K562 (cell line): ENCODE results near the gene USP35. TPM values are rescaled to one million over a fixed set of nuclear protein-coding genes. Genes with fewer than 3 reads are reported as not detected.

Experiments
- ATAC-seq: fragments of 200-7000 bp; cut with Tn5 transposase; 3 replicates; pipeline ENCODE4 v1.9.1; 2020; ENCODE audit warnings: moderate library complexity
- BruUV-seq: library from RNA; stranded (reverse); fragments of 400-500 nt; replicated peaks from 2 replicates; lab custom pipeline; 2021; lab: Mats Ljungman, UMichigan
- CTCF ChIA-PET: fragments of 300-600 bp; formaldehyde crosslinking; extraction: SDS; loops from one replicate; lab custom pipeline; 2021; ENCODE audit warnings: low intra/inter-chr PET ratio; lab: Yijun Ruan, JAX
- POLR2A ChIA-PET: fragments of 300-600, 350-650 bp; sonication (Branson Sonifier 250); formaldehyde crosslinking; extraction: SDS; loops from one replicate; lab custom pipeline; 2021; ENCODE audit warnings: antibody characterized with exemption, inconsistent platforms; lab: Yijun Ruan, JAX
- DNase-seq, 4 experiments: peaks; one replicate each; pipeline versions ENCODE4 v3.0.0 to v3.0.0-alpha.2; 2011 to 2018; ENCODE audit warnings: low spot score in 3 of 4, mixed read lengths in 3 of 4; ENCODE audit errors: extremely low read depth in 1 of 4
- FAIRE-seq: peaks from 2 replicates; lab custom pipeline; 2011; peaks lifted over from hg19 to GRCh38; lab: Jason Lieb, UNC
- H2AFZ ChIP-seq: 2 replicates; pipeline ENCODE4 v1.6.0; 2011; ENCODE audit warnings: low read depth, low read length, control low read depth, inconsistent platforms
- H3K27ac ChIP-seq: fragments of 200-600 bp; 3 replicates; pipeline ENCODE4 v1.8.0; 2011; ENCODE audit warnings: low read depth, mild to moderate bottlenecking, control low read depth, inconsistent platforms, low read length, moderate library complexity, mixed read lengths; ENCODE audit errors: extremely low read depth
- H3K27me3 ChIP-seq, 2 experiments: fragments of 300-600 bp in 1 of 2; 2 replicates in 1 of 2; 3 replicates in 1 of 2; pipeline versions ENCODE4 v1.6.0 to v1.8.0; 2011; ENCODE audit warnings: inconsistent platforms in 2 of 2, low read length in 2 of 2, mild to moderate bottlenecking in 1 of 2, mixed read lengths in 1 of 2, moderate library complexity in 1 of 2; ENCODE audit not compliant: control insufficient read depth in 2 of 2, insufficient read depth in 2 of 2
- H3K36me3 ChIP-seq: fragments of 300-600 bp; 3 replicates; pipeline ENCODE4 v1.8.0; 2011; ENCODE audit warnings: mild to moderate bottlenecking, low read length, inconsistent platforms; ENCODE audit not compliant: control insufficient read depth, insufficient read depth
- H3K4me1 ChIP-seq, 2 experiments: fragments of 200-600 bp in 1 of 2; replicated peaks in 1 of 2; 2 replicates in 1 of 2; 3 replicates in 1 of 2; pipeline versions ENCODE4 v1.5.1 to v1.8.0; 2011; ENCODE audit warnings: inconsistent platforms in 2 of 2, low read length in 2 of 2, mild to moderate bottlenecking in 1 of 2, mixed read lengths in 1 of 2, moderate library complexity in 1 of 2; ENCODE audit not compliant: control insufficient read depth in 2 of 2, insufficient read depth in 2 of 2
- H3K4me2 ChIP-seq: 2 replicates; pipeline ENCODE4 v1.6.1; 2011; ENCODE audit warnings: low read length, control low read depth, inconsistent platforms, mixed read lengths; ENCODE audit not compliant: insufficient read depth
- H3K4me3 ChIP-seq: fragments of 200-600 bp; sonication (generic), shearing (Covaris generic); 2 replicates; pipeline ENCODE4 v1.5.1; 2016; ENCODE audit warnings: control low read depth, inconsistent platforms
- H3K79me2 ChIP-seq: fragments of 200-600 bp; 3 replicates; pipeline ENCODE4 v1.8.0; 2011; ENCODE audit warnings: low read length, inconsistent platforms; ENCODE audit not compliant: control insufficient read depth, insufficient read depth
- H3K9ac ChIP-seq, 2 experiments: 2 replicates each; pipeline versions ENCODE4 v1.6.0 to v1.6.1; 2011; ENCODE audit warnings: low read depth in 2 of 2, low read length in 2 of 2, control low read depth in 1 of 2, inconsistent platforms in 1 of 2, mild to moderate bottlenecking in 1 of 2, mixed read lengths in 1 of 2; ENCODE audit not compliant: insufficient read depth in 1 of 2
- H3K9me1 ChIP-seq: one replicate; pipeline ENCODE4 v1.6.0; 2011; ENCODE audit warnings: inconsistent platforms, mild to moderate bottlenecking, low read length, moderate library complexity; ENCODE audit not compliant: control insufficient read depth, insufficient read depth
- H3K9me3 ChIP-seq: replicated peaks from 2 replicates; pipeline ENCODE4 v1.5.1; 2011; ENCODE audit warnings: low read depth, low read length, inconsistent platforms; ENCODE audit not compliant: control insufficient read depth, insufficient read depth
- H4K20me1 ChIP-seq: replicated peaks from 2 replicates; pipeline ENCODE4 v1.6.1; 2011; ENCODE audit warnings: low read length, inconsistent platforms, mixed read lengths; ENCODE audit not compliant: control insufficient read depth, insufficient read depth
- ARNT ChIP-seq, 2 experiments: fragments of 450-650 bp; IDR thresholded peaks; 2 replicates each; pipeline ENCODE4 v1.6.1; 2016; ENCODE audit warnings: mild to moderate bottlenecking in 1 of 2
- CBX3 ChIP-seq, 2 experiments: IDR thresholded peaks; 1 replicate in 1 of 2; 2 replicates in 1 of 2; pipeline ENCODE4 v1.6.1; 2012; ENCODE audit warnings: inconsistent platforms in 2 of 2, low read length in 2 of 2, borderline replicate concordance in 1 of 2, control low read depth in 1 of 2
- FOSL1 ChIP-seq: fragments of 200-800 bp; sonication (Bioruptor generic); conservative IDR thresholded peaks from 2 replicates; pipeline ENCODE4 v1.6.1; 2016; ENCODE audit warnings: missing genetic modification characterization, missing compliant biosample characterization
- HLTF ChIP-seq: fragments of 450-650 bp; IDR thresholded peaks from 2 replicates; pipeline ENCODE4 v1.6.1; 2016
- KLF16 ChIP-seq: IDR thresholded peaks from 2 replicates; pipeline ENCODE4 v1.6.1; 2016; ENCODE audit warnings: antibody characterized with exemption
- NEUROD1 ChIP-seq: fragments of 150-350 bp; IDR thresholded peaks from 2 replicates; pipeline ENCODE4 v1.6.1; 2014; ENCODE audit warnings: borderline replicate concordance, low read length, low read depth; ENCODE audit not compliant: partially characterized antibody
- POLR2A ChIP-seq: fragments of 450-650 bp; conservative IDR thresholded peaks from 2 replicates; pipeline ENCODE4 v1.6.1; 2016
- TOE1 ChIP-seq, 2 experiments: fragments of 450-650 bp in 1 of 2; sonication (generic) in 1 of 2; formaldehyde crosslinking in 1 of 2; IDR thresholded peaks; 2 replicates each; pipeline versions ENCODE4 v1.7.1 to v1.8.0; 2016 to 2022; ENCODE audit warnings: borderline replicate concordance in 2 of 2, mild to moderate bottlenecking in 2 of 2, antibody characterized with exemption in 1 of 2, inconsistent platforms in 1 of 2, low read depth in 1 of 2, missing genetic modification reagents in 1 of 2, moderate library complexity in 1 of 2
- TRIM24 ChIP-seq, 2 experiments: fragments of 450-650 bp; IDR thresholded peaks; 2 replicates each; pipeline ENCODE4 v1.6.1; 2016
- TRIM28 ChIP-seq: fragments of 450-650 bp; IDR thresholded peaks from 2 replicates; pipeline ENCODE4 v1.6.1; 2017
- ZKSCAN3 ChIP-seq: fragments of 250-450 bp; sonication (Bioruptor Pico); IDR thresholded peaks from 2 replicates; pipeline ENCODE4 v1.4.0; 2020
- ZNF57 ChIP-seq: fragments of 450-650 bp; formaldehyde crosslinking; IDR thresholded peaks from 2 replicates; pipeline ENCODE4 v1.4.0; 2020; ENCODE audit warnings: mild to moderate bottlenecking, moderate library complexity
- WGBS: fragments of 100-300 bp; shearing (Covaris generic); methylation state at CpG from one replicate; pipeline ENCODE4 v1.1.6; 2016; ENCODE audit warnings: low coverage, mixed read lengths; ENCODE audit not compliant: insufficient coverage; ENCODE audit errors: missing lambda C conversion rate; 5-methylcytosine and 5-hydroxymethylcytosine counted together
- in situ Hi-C: fragments of 300-500 bp; cut with MboI; formaldehyde crosslinking; loops from 4 replicates; pipeline ENCODE4 v1.15.0; 2018; ENCODE audit warnings: inconsistent platforms, mixed read lengths
- intact Hi-C: fragments of 100-400 bp; cut with micrococcal nuclease; formaldehyde crosslinking; loops from 2 replicates; pipeline ENCODE4 v1.14.2; 2022
- polyA plus RNA-seq, 8 experiments: library from polyadenylated mRNA; depleted of rRNA in 4 of 8; stranded (reverse) in 5 of 8; unstranded in 3 of 8; fragments of >200 nt; fragmentation: Nextera tagmentation in 2 of 8; fragmentation: Illumina TruSeq in 1 of 8; extraction: Ambion mirVana in 2 of 8; extraction: Trizol in 1 of 8; gene quantifications; 2 replicates each; pipeline versions ENCODE4 v1.2.1 to v1.2.3, GENCODE V29; 2011 to 2014; ENCODE audit warnings: inconsistent platforms in 1 of 8, missing spikeins in 1 of 8
- total RNA-seq, 7 experiments: library from RNA; depleted of rRNA in 6 of 7; stranded (reverse); fragments of >200 nt in 6 of 7; fragmentation: Illumina TruSeq in 2 of 7; extraction: Trizol in 2 of 7; gene quantifications; 2 replicates each; pipeline versions ENCODE4 v1.2.1 to v1.2.3, GENCODE V29; 2011 to 2021; ENCODE audit warnings: low replicate concordance in 1 of 7
- TF ChIP-seq, protein P1 (sequence below): sonication (generic); formaldehyde crosslinking; IDR thresholded peaks from 2 replicates; pipeline ENCODE4 v1.8.0; 2022; ENCODE audit warnings: mild to moderate bottlenecking, missing genetic modification reagents

Gene USP35
- total and polyA plus RNA-seq, 9 of the 15 experiments (the other 6 are each of a cell fraction or from before 2014, with no cell fraction given) = 0.01 to 4.8 (median 3.6) TPM

DNA sequence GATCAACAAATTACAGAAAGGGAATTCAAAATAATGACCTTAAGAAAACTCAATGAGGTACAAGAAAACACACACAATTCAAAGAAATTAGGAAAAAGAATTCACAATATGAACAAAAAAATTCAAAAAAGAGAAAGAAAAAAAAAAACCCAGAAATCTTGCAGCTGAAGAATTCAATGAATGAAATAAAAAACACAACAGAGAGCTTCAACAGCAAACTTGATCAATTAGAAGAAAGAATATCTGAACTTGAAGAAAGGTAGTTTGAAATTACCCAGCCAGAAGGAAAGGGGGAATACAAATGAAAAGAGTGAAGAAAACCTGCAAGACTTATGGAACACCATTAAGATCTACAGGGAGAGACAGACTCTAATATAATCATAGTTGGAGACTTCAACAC, 52.8 kb downstream of the USP35 start (continued):
- TF ChIP-seq HLTF (peak; percentile 74; the same call in 1 of the 2 replicates), NEUROD1 (no peak), TRIM28 (peak; percentile 91), TOE1 (IDR thresholded peaks at IDR 0.05; ENCODE audit: borderline replicate concordance) (no peak), TOE1 (CRISPR knock-in tag; IDR thresholded peaks at IDR 0.05; ENCODE audit: borderline replicate concordance, low read depth) (no peak), ARNT (IDR thresholded peaks at IDR 0.05) (0 out of 4 replicates have a peak, but pooled peaks of 1 of the 2 experiments have one; percentile 48), CBX3 (IDR thresholded peaks at IDR 0.05; ENCODE audit: borderline replicate concordance in 1 of 2, low read length in 2 of 2) (peak in 1 of 2 experiments; percentile 88; a peak in 2 of 3 replicates), POLR2A (no peak), TRIM24 (IDR thresholded peaks at IDR 0.05) (peak; percentile 54 to 63; a peak in 3 of 4 replicates)

DNA sequence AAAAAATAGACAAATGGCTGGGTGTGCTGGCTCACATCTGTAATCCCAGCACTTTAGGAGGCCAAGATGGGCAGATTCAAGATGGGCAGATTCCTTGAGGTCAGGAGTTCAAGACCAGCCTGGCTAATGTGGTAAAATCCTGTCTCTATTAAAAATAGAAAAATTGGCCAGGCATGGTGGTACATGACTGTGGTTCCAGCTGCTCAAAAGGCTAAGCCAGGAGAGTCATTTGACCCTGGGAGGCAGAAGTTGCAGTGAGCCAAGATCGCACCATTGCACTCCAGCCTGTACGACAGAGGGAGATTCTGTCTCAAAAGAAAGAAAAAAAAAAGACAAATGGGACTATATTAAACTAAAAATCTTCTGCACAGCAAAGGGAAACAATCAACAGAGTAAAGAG, 55.4 kb downstream of the USP35 start:
- CTCF ChIA-PET = no interaction called here
- Histone ChIP-seq H3K4me1 (no peaks in the 10 kb centered on the region), H3K36me3 (peaks cover 32% of the 10 kb centered on the region), H3K9me3 (peaks cover 9% of the 10 kb centered on the region), H3K9ac (no peak overlapping the region), H4K20me1 (no peaks in the 10 kb centered on the region), H3K4me2 (no peak overlapping the region), H3K27ac (no peak overlapping the region), H3K4me3 (no peak overlapping the region), H3K9me1 (no peaks in the 10 kb centered on the region), H3K79me2 (no peaks in the 10 kb centered on the region), H2AFZ (no peak overlapping the region), H3K27me3 (no peaks in the 10 kb centered on the region)
- no peak for TF ChIP-seq FOSL1
- no peak for TF ChIP-seq ZKSCAN3 (CRISPR knock-in tag)
- TF ChIP-seq, protein P1, sequence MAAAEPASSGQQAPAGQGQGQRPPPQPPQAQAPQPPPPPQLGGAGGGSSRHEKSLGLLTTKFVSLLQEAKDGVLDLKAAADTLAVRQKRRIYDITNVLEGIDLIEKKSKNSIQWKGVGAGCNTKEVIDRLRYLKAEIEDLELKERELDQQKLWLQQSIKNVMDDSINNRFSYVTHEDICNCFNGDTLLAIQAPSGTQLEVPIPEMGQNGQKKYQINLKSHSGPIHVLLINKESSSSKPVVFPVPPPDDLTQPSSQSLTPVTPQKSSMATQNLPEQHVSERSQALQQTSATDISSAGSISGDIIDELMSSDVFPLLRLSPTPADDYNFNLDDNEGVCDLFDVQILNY (CRISPR knock-in tag) = no peak
- no peak for TF ChIP-seq ZNF57
- no peak for TF ChIP-seq KLF16
- 78% methylated on average over 2 of the region's 2 CpGs for WGBS
- no TSS peak for BruUV-seq
- no peak for DNase-seq
- in situ Hi-C loops = no loop called here
- no peak for ATAC-seq
- intact Hi-C loops = no loop called here
- POLR2A ChIA-PET = interaction anchor here (0.7 to 1.2 kb wide), 2 partner anchors 13 to 49 kb away, joined by 3 to 4 read pairs; no protein-coding TSS in a partner anchor
- FAIRE-seq = no peak
